ENCODE data around the gene RICTOR.

The RICTOR gene, protein sequence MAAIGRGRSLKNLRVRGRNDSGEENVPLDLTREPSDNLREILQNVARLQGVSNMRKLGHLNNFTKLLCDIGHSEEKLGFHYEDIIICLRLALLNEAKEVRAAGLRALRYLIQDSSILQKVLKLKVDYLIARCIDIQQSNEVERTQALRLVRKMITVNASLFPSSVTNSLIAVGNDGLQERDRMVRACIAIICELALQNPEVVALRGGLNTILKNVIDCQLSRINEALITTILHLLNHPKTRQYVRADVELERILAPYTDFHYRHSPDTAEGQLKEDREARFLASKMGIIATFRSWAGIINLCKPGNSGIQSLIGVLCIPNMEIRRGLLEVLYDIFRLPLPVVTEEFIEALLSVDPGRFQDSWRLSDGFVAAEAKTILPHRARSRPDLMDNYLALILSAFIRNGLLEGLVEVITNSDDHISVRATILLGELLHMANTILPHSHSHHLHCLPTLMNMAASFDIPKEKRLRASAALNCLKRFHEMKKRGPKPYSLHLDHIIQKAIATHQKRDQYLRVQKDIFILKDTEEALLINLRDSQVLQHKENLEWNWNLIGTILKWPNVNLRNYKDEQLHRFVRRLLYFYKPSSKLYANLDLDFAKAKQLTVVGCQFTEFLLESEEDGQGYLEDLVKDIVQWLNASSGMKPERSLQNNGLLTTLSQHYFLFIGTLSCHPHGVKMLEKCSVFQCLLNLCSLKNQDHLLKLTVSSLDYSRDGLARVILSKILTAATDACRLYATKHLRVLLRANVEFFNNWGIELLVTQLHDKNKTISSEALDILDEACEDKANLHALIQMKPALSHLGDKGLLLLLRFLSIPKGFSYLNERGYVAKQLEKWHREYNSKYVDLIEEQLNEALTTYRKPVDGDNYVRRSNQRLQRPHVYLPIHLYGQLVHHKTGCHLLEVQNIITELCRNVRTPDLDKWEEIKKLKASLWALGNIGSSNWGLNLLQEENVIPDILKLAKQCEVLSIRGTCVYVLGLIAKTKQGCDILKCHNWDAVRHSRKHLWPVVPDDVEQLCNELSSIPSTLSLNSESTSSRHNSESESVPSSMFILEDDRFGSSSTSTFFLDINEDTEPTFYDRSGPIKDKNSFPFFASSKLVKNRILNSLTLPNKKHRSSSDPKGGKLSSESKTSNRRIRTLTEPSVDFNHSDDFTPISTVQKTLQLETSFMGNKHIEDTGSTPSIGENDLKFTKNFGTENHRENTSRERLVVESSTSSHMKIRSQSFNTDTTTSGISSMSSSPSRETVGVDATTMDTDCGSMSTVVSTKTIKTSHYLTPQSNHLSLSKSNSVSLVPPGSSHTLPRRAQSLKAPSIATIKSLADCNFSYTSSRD (N-terminal part only)

GRCh38 chr5:39074017-39074814, at the start of gene RICTOR:
TSS of gene RICTOR (minus strand) at chr5:39074399. CDS start at chr5:39074377, 22 bp downstream.
- peak; percentile 92 for DNase-seq

- DNase-seq, result no peak
Measured at GRCh38 chr5:39121922-39122321, 47.7 kb upstream of the RICTOR start.

DNA sequence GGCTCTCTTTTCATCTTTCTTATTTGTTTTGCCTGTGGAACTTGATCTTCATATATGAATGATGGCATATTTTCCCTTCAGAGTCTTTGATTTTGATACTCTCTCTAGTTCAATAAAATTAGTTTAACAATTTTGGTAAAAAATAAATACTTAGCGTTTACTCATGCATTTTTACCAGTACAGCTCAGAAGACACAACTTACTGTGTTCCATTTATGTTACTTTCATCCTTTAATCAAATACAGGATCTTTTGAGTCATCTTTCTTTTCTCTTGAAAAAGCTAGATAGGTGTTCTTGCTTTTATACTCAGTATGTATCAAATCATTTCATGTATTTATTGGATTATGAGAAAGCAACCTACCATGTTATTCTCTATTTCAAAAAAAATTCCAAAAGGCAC, 47.1 kb upstream of the RICTOR start:
- no peak for DNase-seq

DNA sequence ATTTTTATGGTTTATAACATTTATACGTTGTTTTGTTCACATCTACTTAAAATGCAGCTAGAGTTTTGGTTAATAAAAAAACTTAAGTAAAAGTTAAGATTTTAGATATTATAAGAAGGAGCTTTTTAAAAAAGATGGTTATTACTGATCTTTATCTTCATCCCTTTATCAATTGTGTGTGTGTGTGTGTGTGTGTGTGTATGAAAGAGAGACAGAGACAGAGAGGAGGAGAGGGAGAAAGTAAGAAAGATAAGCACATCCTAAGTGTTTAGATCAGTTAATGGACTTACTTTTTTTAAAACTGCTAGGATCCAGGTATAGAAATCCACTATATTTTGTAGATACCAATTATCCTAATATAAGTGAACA, 45.8 kb upstream of the RICTOR start:
- no peak for DNase-seq

GRCh38 chr5:39119404-39120051, 45.3 kb upstream of the RICTOR start:
- no peak for DNase-seq

DNA sequence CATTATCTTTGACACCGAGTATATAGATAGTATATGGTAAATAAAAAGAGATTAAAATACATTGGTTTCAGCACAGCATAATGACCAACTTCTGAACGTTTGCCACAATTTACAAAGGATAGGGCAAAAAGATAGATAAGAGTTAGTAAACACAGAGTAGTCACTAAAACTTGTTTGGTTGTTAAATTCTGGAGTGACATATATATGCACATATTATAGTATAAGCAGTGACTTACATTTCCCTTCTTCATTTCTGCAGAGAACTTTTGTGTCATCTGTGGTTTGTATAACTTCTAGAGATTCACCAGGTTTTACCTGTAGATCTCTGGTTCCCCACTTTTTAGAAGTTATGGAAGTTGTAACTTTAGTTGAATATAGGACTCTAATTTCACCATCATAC, 44.4 kb upstream of the RICTOR start:
- no peak for DNase-seq

DNA sequence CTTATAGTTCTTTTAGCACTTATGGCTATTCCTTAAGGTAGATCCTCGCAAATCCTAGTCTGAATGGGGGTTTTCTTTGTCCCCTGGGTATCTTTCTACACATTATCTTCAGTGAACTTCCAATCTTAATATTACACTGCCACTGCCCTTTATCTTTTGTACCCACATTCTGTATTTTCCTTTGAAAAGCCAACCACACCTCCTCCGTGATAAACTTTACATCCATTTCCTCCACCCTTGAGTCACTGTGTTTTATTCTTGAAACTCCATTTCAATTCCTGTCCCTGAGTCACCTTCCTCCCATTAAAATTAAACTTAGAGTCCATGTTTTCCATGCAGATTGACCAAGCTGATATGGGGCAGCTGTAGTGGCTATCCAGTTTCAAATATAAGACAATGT, 43.2 kb upstream of the RICTOR start:
- no peak for DNase-seq

DNA sequence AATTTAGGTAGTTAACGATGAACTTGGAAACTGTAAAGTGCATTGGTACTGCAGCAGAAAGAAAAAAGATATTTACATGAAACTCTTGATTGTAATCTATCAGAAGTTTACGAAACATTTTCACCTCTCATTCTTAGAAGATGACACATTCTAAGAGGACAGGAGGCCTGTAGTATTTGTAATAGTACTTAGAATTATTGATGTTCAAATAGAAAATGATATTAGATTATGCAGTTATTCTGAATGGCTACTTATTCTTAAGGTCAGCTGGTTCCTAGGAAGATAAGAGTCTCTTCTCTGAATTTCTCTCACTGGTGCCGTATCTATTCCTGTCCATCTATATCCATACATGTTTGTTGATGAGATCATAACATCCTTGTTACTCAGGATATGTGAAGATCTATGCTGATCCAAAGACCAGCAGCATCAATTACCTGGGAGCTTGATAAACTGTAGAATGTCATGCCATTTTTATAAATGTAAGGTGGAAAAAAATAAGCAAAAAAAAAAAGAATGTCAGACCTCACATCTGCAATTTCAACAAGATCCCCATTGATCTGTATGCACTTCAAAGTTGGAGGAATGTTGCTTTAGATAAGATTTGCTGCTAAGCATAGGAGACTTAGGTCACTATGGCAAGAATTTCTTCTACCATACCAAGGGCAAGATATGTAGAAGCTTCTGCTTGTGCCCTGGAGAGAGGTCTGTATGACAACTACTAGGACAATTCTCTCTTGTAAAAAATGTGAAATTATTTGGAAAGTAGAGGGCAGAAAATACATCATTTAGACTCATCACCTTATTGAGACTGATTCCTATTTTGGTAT, 42.4 kb upstream of the RICTOR start:
- no peak for DNase-seq

DNA sequence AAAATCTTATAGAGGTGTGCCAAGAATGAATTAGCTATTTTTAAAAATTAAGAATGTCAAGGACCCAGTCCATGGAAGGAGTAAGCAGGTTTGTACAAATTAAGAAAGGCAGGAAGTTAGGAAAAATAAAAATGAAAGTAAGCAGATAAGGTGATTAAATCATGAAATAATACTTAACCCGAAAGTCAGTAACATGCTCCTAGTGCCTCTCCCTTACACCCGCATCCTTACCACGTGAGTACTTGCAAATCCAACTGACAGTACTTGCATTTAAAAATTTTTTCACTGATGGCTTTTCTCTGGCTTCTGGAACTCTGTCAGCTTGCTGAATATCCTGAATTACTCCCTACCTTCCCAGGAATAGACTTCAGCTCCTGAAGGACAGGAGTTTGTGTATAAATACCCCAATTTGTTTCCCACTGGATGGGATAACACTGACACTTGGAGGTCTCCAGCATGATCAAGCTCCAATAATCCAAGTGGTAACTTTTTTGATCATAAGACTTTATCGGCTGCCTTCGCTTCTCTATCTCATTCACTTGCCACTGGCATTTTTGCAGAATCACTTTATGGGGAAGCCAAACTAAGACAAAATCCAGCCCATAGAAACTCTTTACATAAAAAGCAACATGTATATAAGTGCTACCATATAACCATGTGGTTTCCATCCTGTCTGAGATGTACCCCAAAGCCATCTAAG, 41.6 kb upstream of the RICTOR start:
- no peak for DNase-seq

- DNase-seq, result no peak
Measured at GRCh38 chr5:39114155-39114554, 40.0 kb upstream of the RICTOR start.

GRCh38 chr5:39113354-39113953, 39.3 kb upstream of the RICTOR start:
- no peak for DNase-seq

DNA sequence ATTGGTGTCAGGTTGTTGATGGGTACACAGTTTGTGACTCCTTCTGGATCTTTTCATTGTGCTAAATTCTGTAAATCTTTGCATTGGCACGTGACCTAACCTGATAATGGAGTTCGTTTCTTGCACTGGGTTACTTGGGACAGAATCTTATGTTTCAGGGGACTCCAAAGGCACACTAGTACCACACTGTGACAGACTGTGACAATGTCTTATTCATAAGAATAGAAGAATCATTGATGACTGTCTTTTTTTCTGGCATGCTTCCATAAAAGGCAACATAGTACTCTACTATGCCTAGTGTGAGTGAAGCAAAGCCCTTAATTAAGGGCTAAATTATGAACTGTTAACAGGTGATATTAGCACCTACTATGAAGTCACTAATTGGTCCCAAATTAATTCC, 35.4 kb upstream of the RICTOR start:
- DNase-seq, result no peak

GRCh38 chr5:39108987-39109386, 34.8 kb upstream of the RICTOR start:
- no peak for DNase-seq

- no peak for DNase-seq
Measured at GRCh38 chr5:39107350-39107749, 33.2 kb upstream of the RICTOR start.

DNA sequence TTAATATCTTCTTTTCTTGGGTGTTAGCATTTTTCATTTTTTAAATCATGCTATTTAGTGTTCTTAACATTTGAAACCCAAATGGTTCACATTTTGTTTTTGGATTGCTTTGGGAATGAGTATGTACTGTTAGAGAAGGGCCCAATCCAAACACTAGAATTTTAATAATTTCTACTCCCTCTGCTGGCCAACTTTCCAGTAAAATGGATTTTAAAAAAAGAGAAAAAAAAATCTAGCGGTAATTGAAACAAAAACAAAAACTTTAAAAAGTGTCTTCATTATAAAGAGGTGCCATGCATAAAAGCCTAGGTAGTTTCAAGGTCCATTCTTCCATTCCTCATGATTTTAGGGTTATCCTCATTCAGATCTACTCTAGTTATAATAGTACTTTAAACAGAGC, 32.1 kb upstream of the RICTOR start:
- no peak for DNase-seq

DNA sequence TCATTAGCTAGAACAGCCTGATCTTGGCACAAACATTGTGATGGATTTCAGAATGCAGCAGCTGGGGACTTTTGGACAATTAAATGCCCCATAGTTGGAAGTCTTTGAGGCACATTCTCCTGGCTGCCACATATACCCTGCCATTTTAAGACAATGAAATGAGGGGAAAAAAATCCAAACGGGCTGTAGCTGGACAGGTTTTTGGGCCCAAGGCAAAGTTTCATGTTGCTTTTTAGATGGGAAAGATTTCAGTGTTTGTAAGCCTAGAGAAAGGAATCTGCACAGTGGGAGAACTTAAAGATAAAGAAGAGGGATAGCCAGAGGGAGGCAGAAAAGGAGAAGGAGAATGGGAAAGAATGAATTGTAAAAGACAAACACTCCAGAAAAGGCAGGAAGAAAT, 30.0 kb upstream of the RICTOR start:
- DNase-seq, result no peak

- DNase-seq, result no peak
Measured at GRCh38 chr5:39102684-39103155, 28.5 kb upstream of the RICTOR start.

DNA sequence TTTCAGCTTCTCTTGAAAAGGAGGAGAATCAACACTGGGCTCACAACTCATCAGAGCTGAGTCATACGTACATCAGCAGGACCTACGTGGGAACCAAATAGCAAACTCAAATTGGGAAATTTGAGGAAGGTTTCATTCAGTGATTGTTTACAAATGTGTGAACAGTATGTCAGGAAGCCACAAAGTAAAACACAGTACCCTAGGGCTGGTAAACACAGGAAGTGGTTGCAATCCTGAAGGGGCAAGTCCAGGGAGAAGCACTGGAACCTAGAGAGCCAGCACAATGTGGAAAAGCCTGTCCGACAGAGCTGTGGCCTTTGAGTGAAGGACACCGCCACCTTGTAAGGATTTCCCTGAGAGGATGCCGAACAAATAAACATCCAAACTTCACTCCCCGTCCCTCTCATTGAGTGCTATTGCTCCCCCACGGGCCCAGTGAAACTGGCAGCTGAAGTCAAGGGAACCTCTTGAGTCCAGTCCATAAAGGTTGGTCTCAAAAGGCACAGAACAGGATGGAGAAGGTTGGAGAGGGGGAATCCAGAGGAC, 26.7 kb upstream of the RICTOR start:
- DNase-seq, result no peak

DNA sequence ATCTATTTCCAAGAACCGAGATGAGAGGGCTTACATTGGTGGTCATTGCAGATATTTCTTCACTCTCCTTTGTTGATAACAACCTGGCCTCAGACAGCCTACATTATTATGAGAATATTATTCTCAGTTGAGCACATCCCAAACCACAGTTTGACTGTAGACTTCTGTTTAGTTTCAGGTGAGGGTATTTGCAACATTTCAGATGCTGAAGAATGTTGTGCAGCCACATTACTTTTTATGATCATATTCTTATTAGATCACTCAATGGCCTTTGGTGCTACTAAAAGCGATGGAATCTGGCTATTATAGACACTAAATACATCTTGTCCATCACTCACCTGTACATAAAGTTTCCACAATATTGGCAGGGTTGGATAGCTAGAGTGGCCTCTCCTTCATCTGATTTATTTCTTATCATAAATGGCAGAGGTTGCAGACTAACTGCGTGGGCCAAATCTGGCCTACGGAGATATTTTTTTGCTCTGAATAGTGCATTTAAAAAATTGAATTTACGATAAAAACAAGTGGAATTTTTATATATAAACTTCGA, 26.2 kb upstream of the RICTOR start:
- no peak for DNase-seq

Measured in CD4-positive, alpha-beta T cell treated with Interleukin-12 subunit alpha and Interleukin-12 subunit beta, for 1 hour (primary cell).